HepG2 (cell line): ENCODE results near the gene ZNF341. TPM values are rescaled to one million over a fixed set of nuclear protein-coding genes. Genes with fewer than 3 reads are reported as not detected.

Source experiments
- AHDC1 ChIP-seq: sonication (generic); formaldehyde crosslinking; IDR thresholded peaks from 2 replicates; pipeline ENCODE4 v1.5.1; 2020; ENCODE audit warnings: mild to moderate bottlenecking, missing genetic modification reagents, borderline replicate concordance
- AKNA ChIP-seq: sonication (generic); formaldehyde crosslinking; IDR thresholded peaks from 2 replicates; pipeline ENCODE4 v1.4.0; 2020; ENCODE audit warnings: missing genetic modification reagents, borderline replicate concordance
- FOXJ3 ChIP-seq: sonication (generic); formaldehyde crosslinking; IDR thresholded peaks from 2 replicates; pipeline ENCODE4 v1.4.0; 2020; ENCODE audit warnings: missing genetic modification reagents, mild to moderate bottlenecking, borderline replicate concordance
- JUNB ChIP-seq: sonication (generic); formaldehyde crosslinking; IDR thresholded peaks from 2 replicates; pipeline ENCODE4 v1.8.0; 2022; ENCODE audit warnings: missing genetic modification reagents, mild to moderate bottlenecking, borderline replicate concordance
- KDM5A ChIP-seq: fragments of 200-600 bp; sonication (generic); IDR thresholded peaks from 2 replicates; pipeline ENCODE4 v1.7.0; 2018; ENCODE audit warnings: antibody characterized with exemption, mild to moderate bottlenecking, low read length, borderline replicate concordance
- PRDM4 ChIP-seq: sonication (generic); formaldehyde crosslinking; IDR thresholded peaks from 2 replicates; pipeline ENCODE4 v1.9.0; 2021; ENCODE audit warnings: missing genetic modification reagents, borderline replicate concordance
- STAT5B ChIP-seq: sonication (generic); formaldehyde crosslinking; IDR thresholded peaks from 2 replicates; pipeline ENCODE4 v1.4.0; 2020; ENCODE audit warnings: missing genetic modification reagents
- ZNF225 ChIP-seq: sonication (generic); formaldehyde crosslinking; IDR thresholded peaks from 2 replicates; pipeline ENCODE4 v1.4.0; 2020; ENCODE audit warnings: mild to moderate bottlenecking, missing genetic modification reagents
- ZNF3 ChIP-seq: IDR thresholded peaks from 2 replicates; pipeline ENCODE4 v1.7.0; 2017; ENCODE audit warnings: inconsistent platforms
- ZNF552 ChIP-seq: sonication (generic); formaldehyde crosslinking; IDR thresholded peaks from 2 replicates; pipeline ENCODE4 v1.9.0; 2022; ENCODE audit warnings: missing genetic modification reagents, mild to moderate bottlenecking, borderline replicate concordance
- ZNF660 ChIP-seq: sonication (generic); formaldehyde crosslinking; IDR thresholded peaks from 2 replicates; pipeline ENCODE4 v1.5.1; 2020; ENCODE audit warnings: mild to moderate bottlenecking, low read depth, missing genetic modification reagents, borderline replicate concordance
- polyA plus RNA-seq, 8 experiments: library from polyadenylated mRNA; depleted of rRNA in 3 of 8; stranded (reverse) in 7 of 8; unstranded in 1 of 8; fragments of >200 nt; fragmentation: Illumina TruSeq in 4 of 8; extraction: Trizol in 4 of 8; gene quantifications; 2 replicates each; pipeline versions ENCODE4 v1.2.1 to v1.2.3, GENCODE V29; 2011 to 2016; ENCODE audit warnings: low read depth in 4 of 8, missing spikeins in 1 of 8, mixed read lengths in 1 of 8; ENCODE audit not compliant: insufficient read depth in 1 of 8
- total RNA-seq, 5 experiments: library from RNA; depleted of rRNA; stranded (reverse); fragments of >200 nt; fragmentation: Illumina TruSeq; extraction: Trizol; gene quantifications; 2 replicates each; pipeline ENCODE4 v1.2.3, GENCODE V29; 2016; ENCODE audit warnings: low read depth in 1 of 5
- TF ChIP-seq, protein P1 (sequence below): IDR thresholded peaks from 2 replicates; pipeline ENCODE4 v1.6.1; 2016
- TF ChIP-seq, protein P2 (sequence below): sonication (generic); formaldehyde crosslinking; IDR thresholded peaks from 2 replicates; pipeline ENCODE4 v1.8.1; 2023; ENCODE audit warnings: mild to moderate bottlenecking, moderate library complexity, missing genetic modification reagents

Gene ZNF341
- total and polyA plus RNA-seq, 2 of the 13 experiments (the other 11 are each of a cell fraction or from before 2014, with no cell fraction given) = 1.1 to 2.2 TPM

DNA sequence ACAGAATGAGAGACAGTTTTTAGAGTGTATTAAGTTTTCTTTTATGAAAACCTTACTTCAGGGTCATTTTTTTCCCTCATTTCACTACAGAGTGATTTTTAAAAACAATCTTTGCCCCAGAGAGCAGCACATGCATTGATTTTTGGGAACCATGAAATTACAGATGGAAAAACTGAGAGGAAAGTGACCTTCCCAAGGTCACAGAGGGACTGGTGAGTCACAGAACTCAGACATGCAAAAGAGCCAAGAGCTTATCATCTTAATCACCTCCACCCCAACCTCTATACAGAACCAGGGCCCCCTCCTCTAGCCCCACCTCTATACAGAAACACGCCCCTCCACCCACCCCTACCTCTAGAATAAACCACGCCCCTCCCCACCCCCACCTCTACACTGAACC, 22.4 kb upstream of the ZNF341 start (continued):
- TF ChIP-seq ZNF660 (no peak), STAT5B (CRISPR knock-in tag) (no peak), FOXJ3 (CRISPR knock-in tag) (no peak), ZNF3 (CRISPR knock-in tag) (no peak), AKNA (CRISPR knock-in tag) (no peak), ZNF552 (no peak), KDM5A (no peak), PRDM4 (CRISPR knock-in tag) (no peak), ZNF225 (CRISPR knock-in tag) (no peak), AHDC1 (peak; percentile 72; the same call in 1 of the 2 replicates), JUNB (no peak)
- TF ChIP-seq, protein P1, sequence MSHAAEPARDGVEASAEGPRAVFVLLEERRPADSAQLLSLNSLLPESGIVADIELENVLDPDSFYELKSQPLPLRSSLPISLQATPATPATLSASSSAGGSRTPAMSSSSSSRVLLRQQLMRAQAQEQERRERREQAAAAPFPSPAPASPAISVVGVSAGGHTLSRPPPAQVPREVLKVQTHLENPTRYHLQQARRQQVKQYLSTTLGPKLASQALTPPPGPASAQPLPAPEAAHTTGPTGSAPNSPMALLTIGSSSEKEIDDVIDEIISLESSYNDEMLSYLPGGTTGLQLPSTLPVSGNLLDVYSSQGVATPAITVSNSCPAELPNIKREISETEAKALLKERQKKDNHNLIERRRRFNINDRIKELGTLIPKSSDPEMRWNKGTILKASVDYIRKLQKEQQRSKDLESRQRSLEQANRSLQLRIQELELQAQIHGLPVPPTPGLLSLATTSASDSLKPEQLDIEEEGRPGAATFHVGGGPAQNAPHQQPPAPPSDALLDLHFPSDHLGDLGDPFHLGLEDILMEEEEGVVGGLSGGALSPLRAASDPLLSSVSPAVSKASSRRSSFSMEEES (CRISPR knock-in tag) = no peak
- TF ChIP-seq, protein P2, sequence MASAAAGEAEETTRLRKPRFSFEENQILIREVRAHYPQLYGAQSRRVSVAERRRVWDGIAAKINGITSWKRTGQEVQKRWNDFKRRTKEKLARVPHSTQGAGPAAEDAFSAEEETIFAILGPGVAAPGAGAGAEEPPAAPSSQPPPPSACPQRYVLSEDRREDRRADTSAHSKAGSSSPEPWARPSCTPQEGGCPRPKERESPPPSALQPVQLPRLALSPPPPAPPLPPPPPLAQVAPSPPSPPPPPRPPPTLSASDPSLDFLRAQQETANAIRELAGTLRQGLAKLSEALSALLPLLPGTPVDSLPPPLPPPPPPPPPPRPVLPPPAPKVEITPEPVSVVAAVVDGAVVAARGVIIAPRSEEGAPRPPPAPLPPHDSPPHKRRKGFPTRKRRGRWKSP (CRISPR knock-in tag) = no peak
